K562 (cell line): ENCODE measurements around the gene DHX57. TPM values are rescaled to one million over a fixed set of nuclear protein-coding genes. Genes with fewer than 3 reads are reported as not detected.

ENCODE experiments used
- DACH1 ChIP-seq: fragments of 450-650 bp; IDR thresholded peaks from 2 replicates; pipeline ENCODE4 v1.6.1; 2018; ENCODE audit not compliant: partially characterized antibody
- FOXJ2 ChIP-seq: fragments of 200-800 bp; sonication (Bioruptor generic); IDR thresholded peaks from 2 replicates; pipeline ENCODE4 v1.6.1; 2016; ENCODE audit warnings: missing genetic modification characterization, missing compliant biosample characterization
- IFI16 ChIP-seq: fragments of 250-450 bp; sonication (Bioruptor Pico); IDR thresholded peaks from 2 replicates; pipeline ENCODE4 v2.1.2; 2022; ENCODE audit warnings: mild to moderate bottlenecking, inconsistent platforms
- MCM2 ChIP-seq: fragments of 450-650 bp; IDR thresholded peaks from 2 replicates; pipeline ENCODE4 v1.6.1; 2017; ENCODE audit warnings: low read depth, mild to moderate bottlenecking
- NCOA6 ChIP-seq: fragments of 450-650 bp; IDR thresholded peaks from 2 replicates; pipeline ENCODE4 v1.6.1; 2017; ENCODE audit warnings: mild to moderate bottlenecking
- NEUROD1 ChIP-seq: fragments of 150-350 bp; IDR thresholded peaks from 2 replicates; pipeline ENCODE4 v1.6.1; 2014; ENCODE audit warnings: borderline replicate concordance, low read length, low read depth; ENCODE audit not compliant: partially characterized antibody
- NFE2L1 ChIP-seq: fragments of 450-650 bp; IDR thresholded peaks from 2 replicates; pipeline ENCODE4 v1.6.1; 2016; ENCODE audit warnings: missing genetic modification characterization, low read depth, mild to moderate bottlenecking, missing compliant biosample characterization, moderate library complexity, borderline replicate concordance
- NR3C1 ChIP-seq: sonication (generic); formaldehyde crosslinking; IDR thresholded peaks from 2 replicates; pipeline ENCODE4 v1.8.1; 2022; ENCODE audit warnings: missing genetic modification reagents
- PHB2 ChIP-seq: fragments of 450-650 bp; IDR thresholded peaks from 2 replicates; pipeline ENCODE4 v1.6.1; 2017; ENCODE audit warnings: low read depth
- SNIP1 ChIP-seq: fragments of 450-650 bp; IDR thresholded peaks from 2 replicates; pipeline ENCODE4 v1.7.1; 2017; ENCODE audit warnings: low read depth, mild to moderate bottlenecking
- TBL1XR1 ChIP-seq, 2 experiments: IDR thresholded peaks; 2 replicates each; pipeline ENCODE4 v1.6.1; 2012; ENCODE audit warnings: improper control_type of control experiment in 2 of 2, low read length in 2 of 2, mild to moderate bottlenecking in 1 of 2
- ZFX ChIP-seq: sonication (generic); formaldehyde crosslinking; IDR thresholded peaks from 2 replicates; pipeline ENCODE4 v1.8.0; 2022; ENCODE audit warnings: mild to moderate bottlenecking, missing genetic modification reagents, moderate library complexity
- ZNF12 ChIP-seq: sonication (generic); formaldehyde crosslinking; IDR thresholded peaks from 2 replicates; pipeline ENCODE4 v1.4.0; 2020; ENCODE audit warnings: mild to moderate bottlenecking, missing genetic modification reagents
- ZNF143 ChIP-seq: sonication (generic); formaldehyde crosslinking; IDR thresholded peaks from 2 replicates; pipeline ENCODE4 v1.9.0; 2022; ENCODE audit warnings: mild to moderate bottlenecking, missing genetic modification reagents
- ZNF75A ChIP-seq: fragments of 450-650 bp; formaldehyde crosslinking; IDR thresholded peaks from 2 replicates; pipeline ENCODE4 v1.4.0; 2020; ENCODE audit warnings: mild to moderate bottlenecking
- ZNF785 ChIP-seq: fragments of 250-450 bp; sonication (Bioruptor Pico); IDR thresholded peaks from 2 replicates; pipeline ENCODE4 v1.4.0; 2020; ENCODE audit warnings: mild to moderate bottlenecking
- polyA plus RNA-seq, 8 experiments: library from polyadenylated mRNA; depleted of rRNA in 4 of 8; stranded (reverse) in 5 of 8; unstranded in 3 of 8; fragments of >200 nt; fragmentation: Nextera tagmentation in 2 of 8; fragmentation: Illumina TruSeq in 1 of 8; extraction: Ambion mirVana in 2 of 8; extraction: Trizol in 1 of 8; gene quantifications; 2 replicates each; pipeline versions ENCODE4 v1.2.1 to v1.2.3, GENCODE V29; 2011 to 2014; ENCODE audit warnings: inconsistent platforms in 1 of 8, missing spikeins in 1 of 8
- total RNA-seq, 7 experiments: library from RNA; depleted of rRNA in 6 of 7; stranded (reverse); fragments of >200 nt in 6 of 7; fragmentation: Illumina TruSeq in 2 of 7; extraction: Trizol in 2 of 7; gene quantifications; 2 replicates each; pipeline versions ENCODE4 v1.2.1 to v1.2.3, GENCODE V29; 2011 to 2021; ENCODE audit warnings: low replicate concordance in 1 of 7
- TF ChIP-seq, protein P1 (sequence below): sonication (generic); formaldehyde crosslinking; IDR thresholded peaks from 2 replicates; pipeline ENCODE4 v1.8.0; 2022; ENCODE audit warnings: mild to moderate bottlenecking, missing genetic modification reagents
- TF ChIP-seq, protein P2 (sequence below): fragments of 450-650 bp; IDR thresholded peaks from 2 replicates; pipeline ENCODE4 v1.6.1; 2017; ENCODE audit warnings: antibody characterized with exemption
- TF ChIP-seq, protein P3 (sequence below): fragments of 450-650 bp; IDR thresholded peaks from 2 replicates; pipeline ENCODE4 v1.6.1; 2017; ENCODE audit warnings: antibody characterized with exemption, mild to moderate bottlenecking

DHX57 gene
- total and polyA plus RNA-seq, 9 of the 15 experiments (the other 6 are each of a cell fraction or from before 2014, with no cell fraction given) = 7.4 to 23.6 (median 17.9) TPM

DNA sequence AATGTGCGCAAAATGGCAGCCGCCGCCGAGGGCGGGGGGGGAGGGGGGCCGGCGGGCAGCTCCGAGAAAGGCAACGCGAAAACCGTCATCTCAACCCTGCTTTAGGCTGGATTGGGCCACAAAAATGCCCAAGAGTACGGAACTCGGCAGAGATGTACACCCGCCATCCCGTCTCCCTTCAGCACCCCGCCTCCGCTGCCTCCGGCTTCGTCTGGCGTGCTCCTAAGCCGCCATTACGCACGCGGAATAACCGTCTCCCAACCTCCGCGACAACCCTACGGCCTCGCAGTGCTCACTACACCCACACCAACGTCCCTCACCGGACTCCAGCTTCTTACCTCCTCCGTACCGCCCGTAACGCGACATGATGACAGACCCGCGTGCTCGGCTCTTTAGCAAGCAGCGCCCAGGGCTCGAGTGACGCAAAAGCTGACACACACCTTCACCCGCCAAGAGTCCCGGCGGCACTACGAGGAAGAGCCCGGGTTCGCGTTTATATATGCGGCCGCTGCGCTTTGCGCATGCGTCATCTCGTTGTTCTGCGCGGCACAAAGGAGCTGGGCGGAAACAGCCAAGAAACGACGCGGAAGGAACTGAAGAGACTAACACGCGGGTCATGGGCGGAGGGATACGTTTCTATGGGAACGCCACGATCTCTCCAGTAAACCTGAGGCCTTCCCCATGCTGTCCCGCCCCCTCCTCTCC lies 124.7 kb downstream of the DHX57 start, which contains the start of gene SRSF7 (continued):
- TF ChIP-seq, protein P1, sequence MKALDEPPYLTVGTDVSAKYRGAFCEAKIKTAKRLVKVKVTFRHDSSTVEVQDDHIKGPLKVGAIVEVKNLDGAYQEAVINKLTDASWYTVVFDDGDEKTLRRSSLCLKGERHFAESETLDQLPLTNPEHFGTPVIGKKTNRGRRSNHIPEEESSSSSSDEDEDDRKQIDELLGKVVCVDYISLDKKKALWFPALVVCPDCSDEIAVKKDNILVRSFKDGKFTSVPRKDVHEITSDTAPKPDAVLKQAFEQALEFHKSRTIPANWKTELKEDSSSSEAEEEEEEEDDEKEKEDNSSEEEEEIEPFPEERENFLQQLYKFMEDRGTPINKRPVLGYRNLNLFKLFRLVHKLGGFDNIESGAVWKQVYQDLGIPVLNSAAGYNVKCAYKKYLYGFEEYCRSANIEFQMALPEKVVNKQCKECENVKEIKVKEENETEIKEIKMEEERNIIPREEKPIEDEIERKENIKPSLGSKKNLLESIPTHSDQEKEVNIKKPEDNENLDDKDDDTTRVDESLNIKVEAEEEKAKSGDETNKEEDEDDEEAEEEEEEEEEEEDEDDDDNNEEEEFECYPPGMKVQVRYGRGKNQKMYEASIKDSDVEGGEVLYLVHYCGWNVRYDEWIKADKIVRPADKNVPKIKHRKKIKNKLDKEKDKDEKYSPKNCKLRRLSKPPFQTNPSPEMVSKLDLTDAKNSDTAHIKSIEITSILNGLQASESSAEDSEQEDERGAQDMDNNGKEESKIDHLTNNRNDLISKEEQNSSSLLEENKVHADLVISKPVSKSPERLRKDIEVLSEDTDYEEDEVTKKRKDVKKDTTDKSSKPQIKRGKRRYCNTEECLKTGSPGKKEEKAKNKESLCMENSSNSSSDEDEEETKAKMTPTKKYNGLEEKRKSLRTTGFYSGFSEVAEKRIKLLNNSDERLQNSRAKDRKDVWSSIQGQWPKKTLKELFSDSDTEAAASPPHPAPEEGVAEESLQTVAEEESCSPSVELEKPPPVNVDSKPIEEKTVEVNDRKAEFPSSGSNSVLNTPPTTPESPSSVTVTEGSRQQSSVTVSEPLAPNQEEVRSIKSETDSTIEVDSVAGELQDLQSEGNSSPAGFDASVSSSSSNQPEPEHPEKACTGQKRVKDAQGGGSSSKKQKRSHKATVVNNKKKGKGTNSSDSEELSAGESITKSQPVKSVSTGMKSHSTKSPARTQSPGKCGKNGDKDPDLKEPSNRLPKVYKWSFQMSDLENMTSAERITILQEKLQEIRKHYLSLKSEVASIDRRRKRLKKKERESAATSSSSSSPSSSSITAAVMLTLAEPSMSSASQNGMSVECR = peak; percentile 98
- TF ChIP-seq PHB2 = 0 out of 2 replicates have a peak, but pooled peaks have one; percentile 52
- no peak for TF ChIP-seq NFE2L1 (tag)
- TF ChIP-seq SNIP1 = peak; percentile 37; the same call in 1 of the 2 replicates
- no peak for TF ChIP-seq DACH1
- no peak for TF ChIP-seq IFI16 (CRISPR knock-in tag)
- peak; percentile 81 for TF ChIP-seq NEUROD1
- no peak for TF ChIP-seq NR3C1 (CRISPR knock-in tag)
- TF ChIP-seq, protein P2, sequence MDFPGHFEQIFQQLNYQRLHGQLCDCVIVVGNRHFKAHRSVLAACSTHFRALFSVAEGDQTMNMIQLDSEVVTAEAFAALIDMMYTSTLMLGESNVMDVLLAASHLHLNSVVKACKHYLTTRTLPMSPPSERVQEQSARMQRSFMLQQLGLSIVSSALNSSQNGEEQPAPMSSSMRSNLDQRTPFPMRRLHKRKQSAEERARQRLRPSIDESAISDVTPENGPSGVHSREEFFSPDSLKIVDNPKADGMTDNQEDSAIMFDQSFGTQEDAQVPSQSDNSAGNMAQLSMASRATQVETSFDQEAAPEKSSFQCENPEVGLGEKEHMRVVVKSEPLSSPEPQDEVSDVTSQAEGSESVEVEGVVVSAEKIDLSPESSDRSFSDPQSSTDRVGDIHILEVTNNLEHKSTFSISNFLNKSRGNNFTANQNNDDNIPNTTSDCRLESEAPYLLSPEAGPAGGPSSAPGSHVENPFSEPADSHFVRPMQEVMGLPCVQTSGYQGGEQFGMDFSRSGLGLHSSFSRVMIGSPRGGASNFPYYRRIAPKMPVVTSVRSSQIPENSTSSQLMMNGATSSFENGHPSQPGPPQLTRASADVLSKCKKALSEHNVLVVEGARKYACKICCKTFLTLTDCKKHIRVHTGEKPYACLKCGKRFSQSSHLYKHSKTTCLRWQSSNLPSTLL = no peak
- no peak for TF ChIP-seq MCM2
- peak; percentile 86; the same call in 1 of the 2 replicates for TF ChIP-seq ZFX
- no peak for TF ChIP-seq NCOA6
- peak; percentile 62; the same call in 1 of the 2 replicates for TF ChIP-seq ZNF75A (CRISPR knock-in tag)
- TF ChIP-seq TBL1XR1 (IDR thresholded peaks at IDR 0.05; ENCODE audit: low read length in 2 of 2) = peak in 1 of 2 experiments; percentile 73; a peak in 1 of 4 replicates
- TF ChIP-seq, protein P3, sequence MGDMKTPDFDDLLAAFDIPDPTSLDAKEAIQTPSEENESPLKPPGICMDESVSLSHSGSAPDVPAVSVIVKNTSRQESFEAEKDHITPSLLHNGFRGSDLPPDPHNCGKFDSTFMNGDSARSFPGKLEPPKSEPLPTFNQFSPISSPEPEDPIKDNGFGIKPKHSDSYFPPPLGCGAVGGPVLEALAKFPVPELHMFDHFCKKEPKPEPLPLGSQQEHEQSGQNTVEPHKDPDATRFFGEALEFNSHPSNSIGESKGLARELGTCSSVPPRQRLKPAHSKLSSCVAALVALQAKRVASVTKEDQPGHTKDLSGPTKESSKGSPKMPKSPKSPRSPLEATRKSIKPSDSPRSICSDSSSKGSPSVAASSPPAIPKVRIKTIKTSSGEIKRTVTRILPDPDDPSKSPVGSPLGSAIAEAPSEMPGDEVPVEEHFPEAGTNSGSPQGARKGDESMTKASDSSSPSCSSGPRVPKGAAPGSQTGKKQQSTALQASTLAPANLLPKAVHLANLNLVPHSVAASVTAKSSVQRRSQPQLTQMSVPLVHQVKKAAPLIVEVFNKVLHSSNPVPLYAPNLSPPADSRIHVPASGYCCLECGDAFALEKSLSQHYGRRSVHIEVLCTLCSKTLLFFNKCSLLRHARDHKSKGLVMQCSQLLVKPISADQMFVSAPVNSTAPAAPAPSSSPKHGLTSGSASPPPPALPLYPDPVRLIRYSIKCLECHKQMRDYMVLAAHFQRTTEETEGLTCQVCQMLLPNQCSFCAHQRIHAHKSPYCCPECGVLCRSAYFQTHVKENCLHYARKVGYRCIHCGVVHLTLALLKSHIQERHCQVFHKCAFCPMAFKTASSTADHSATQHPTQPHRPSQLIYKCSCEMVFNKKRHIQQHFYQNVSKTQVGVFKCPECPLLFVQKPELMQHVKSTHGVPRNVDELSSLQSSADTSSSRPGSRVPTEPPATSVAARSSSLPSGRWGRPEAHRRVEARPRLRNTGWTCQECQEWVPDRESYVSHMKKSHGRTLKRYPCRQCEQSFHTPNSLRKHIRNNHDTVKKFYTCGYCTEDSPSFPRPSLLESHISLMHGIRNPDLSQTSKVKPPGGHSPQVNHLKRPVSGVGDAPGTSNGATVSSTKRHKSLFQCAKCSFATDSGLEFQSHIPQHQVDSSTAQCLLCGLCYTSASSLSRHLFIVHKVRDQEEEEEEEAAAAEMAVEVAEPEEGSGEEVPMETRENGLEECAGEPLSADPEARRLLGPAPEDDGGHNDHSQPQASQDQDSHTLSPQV = no peak
- TF ChIP-seq ZNF12 (CRISPR knock-in tag) = 0 out of 2 replicates have a peak, but pooled peaks have one; percentile 72
- TF ChIP-seq ZNF143 (CRISPR knock-in tag) = no peak
- TF ChIP-seq ZNF785 = no peak
- TF ChIP-seq FOXJ2 (tag) = peak; percentile 96
